SK-N-MC (cell line): ENCODE results near the gene HELZ.
"Not testable (repeated sequence)": the region's sequence is repeated elsewhere in the genome, so short reads cannot be mapped to it uniquely, and the experiment has no call there.

Source experiments
- DNase-seq: peaks from one replicate; pipeline ENCODE4 v3.0.0-alpha.2; 2011; ENCODE audit warnings: low read depth, low spot score
- H3K27ac ChIP-seq: fragments of 200-600 bp; sonication (generic); 2 replicates; pipeline ENCODE4 v1.5.1; 2016; ENCODE audit warnings: mixed run types
- H3K36me3 ChIP-seq: fragments of 200-600 bp; sonication (generic); 2 replicates; pipeline ENCODE4 v1.6.1; 2017; ENCODE audit warnings: antibody characterized with exemption, low read length, mixed read lengths; ENCODE audit not compliant: insufficient read depth
- H3K4me3 ChIP-seq: fragments of 200-600 bp; sonication (generic); 2 replicates; pipeline ENCODE4 v1.5.1; 2016
- H3K9ac ChIP-seq: fragments of 200-600 bp; sonication (generic); 2 replicates; pipeline ENCODE4 v1.8.0; 2017; ENCODE audit warnings: mixed run types, mixed read lengths; ENCODE audit not compliant: insufficient read length
- H3K9me3 ChIP-seq: fragments of 200-600 bp; sonication (generic); 2 replicates; pipeline ENCODE4 v1.6.1; 2017; ENCODE audit warnings: low read depth, mild to moderate bottlenecking, antibody characterized with exemption, low read length, moderate library complexity, mixed read lengths
- EZH2 ChIP-seq: fragments of 200-600 bp; sonication (generic); IDR thresholded peaks from one replicate; pipeline ENCODE4 v1.6.1; 2017; ENCODE audit warnings: antibody characterized with exemption
- FOXP2 ChIP-seq: optimal IDR thresholded peaks from 2 replicates; pipeline ENCODE3; 2011; ENCODE audit warnings: mild to moderate bottlenecking, moderate library complexity; ENCODE audit not compliant: insufficient read depth; ENCODE audit errors: extremely low read length, control extremely low read depth
- POLR2AphosphoS5 ChIP-seq: IDR thresholded peaks from 2 replicates; pipeline ENCODE4 v1.6.1; 2012; ENCODE audit warnings: mild to moderate bottlenecking, low read depth, low read length, borderline replicate concordance

HELZ gene

DNA sequence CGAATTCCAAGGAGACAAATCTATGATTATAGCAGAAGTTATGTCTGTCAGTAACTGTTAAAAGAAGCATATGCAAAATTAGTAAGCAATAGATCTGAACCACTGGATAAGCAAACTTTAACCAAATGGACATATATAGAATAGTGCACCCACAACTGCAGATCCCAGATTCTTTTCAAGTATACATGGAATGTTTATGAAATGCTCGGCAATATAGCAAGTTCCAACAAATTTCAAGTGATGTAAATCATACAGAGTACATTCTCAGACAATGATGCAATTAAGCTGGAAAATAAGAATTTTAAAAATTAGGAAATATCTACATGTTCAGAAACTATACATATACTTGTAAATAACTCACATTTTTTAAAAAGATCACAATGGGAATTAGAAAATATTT is 8.4 kb upstream of the HELZ start:
- peaks cover 10% of the 10 kb centered on the region for H3K9me3 ChIP-seq
- H3K9ac ChIP-seq: peak overlapping the region; percentile 46
- H3K4me3 ChIP-seq: no peak overlapping the region
- H3K27ac ChIP-seq: peak overlapping the region; percentile 83
- no peaks in the 10 kb centered on the region for H3K36me3 ChIP-seq
- no peak for DNase-seq
- no peak for TF ChIP-seq POLR2AphosphoS5
- TF ChIP-seq EZH2: no peak
- no peak for TF ChIP-seq FOXP2

- not testable (repeated sequence) for H3K27ac ChIP-seq, DNase-seq, H3K36me3 ChIP-seq, H3K9ac ChIP-seq, H3K9me3 ChIP-seq, H3K4me3 ChIP-seq
Measured at GRCh38 chr17:67251586-67251985, 6.6 kb upstream of the HELZ start.

- TF ChIP-seq EZH2 (no peak), POLR2AphosphoS5 (no peak), FOXP2 (no peak)
- no peaks in the 10 kb centered on the region for H3K9me3 ChIP-seq
- no peak overlapping the region for H3K4me3 ChIP-seq
- H3K27ac ChIP-seq: no peak overlapping the region
- H3K9ac ChIP-seq: no peak overlapping the region
- no peak for DNase-seq
- H3K36me3 ChIP-seq: peaks cover 3% of the 10 kb centered on the region; the same call in 1 of the 2 replicates
Measured at GRCh38 chr17:67248291-67248690, 3.3 kb upstream of the HELZ start.

GRCh38 chr17:67247416-67247900 is 2.5 kb upstream of the HELZ start:
- no peak for DNase-seq
- Histone ChIP-seq H3K27ac (no peak overlapping the region), H3K9ac (no peak overlapping the region), H3K36me3 (peaks cover 3% of the 10 kb centered on the region; the same call in 1 of the 2 replicates), H3K4me3 (no peak overlapping the region), H3K9me3 (no peaks in the 10 kb centered on the region)
- TF ChIP-seq POLR2AphosphoS5 (no peak), EZH2 (no peak), FOXP2 (no peak)

DNA sequence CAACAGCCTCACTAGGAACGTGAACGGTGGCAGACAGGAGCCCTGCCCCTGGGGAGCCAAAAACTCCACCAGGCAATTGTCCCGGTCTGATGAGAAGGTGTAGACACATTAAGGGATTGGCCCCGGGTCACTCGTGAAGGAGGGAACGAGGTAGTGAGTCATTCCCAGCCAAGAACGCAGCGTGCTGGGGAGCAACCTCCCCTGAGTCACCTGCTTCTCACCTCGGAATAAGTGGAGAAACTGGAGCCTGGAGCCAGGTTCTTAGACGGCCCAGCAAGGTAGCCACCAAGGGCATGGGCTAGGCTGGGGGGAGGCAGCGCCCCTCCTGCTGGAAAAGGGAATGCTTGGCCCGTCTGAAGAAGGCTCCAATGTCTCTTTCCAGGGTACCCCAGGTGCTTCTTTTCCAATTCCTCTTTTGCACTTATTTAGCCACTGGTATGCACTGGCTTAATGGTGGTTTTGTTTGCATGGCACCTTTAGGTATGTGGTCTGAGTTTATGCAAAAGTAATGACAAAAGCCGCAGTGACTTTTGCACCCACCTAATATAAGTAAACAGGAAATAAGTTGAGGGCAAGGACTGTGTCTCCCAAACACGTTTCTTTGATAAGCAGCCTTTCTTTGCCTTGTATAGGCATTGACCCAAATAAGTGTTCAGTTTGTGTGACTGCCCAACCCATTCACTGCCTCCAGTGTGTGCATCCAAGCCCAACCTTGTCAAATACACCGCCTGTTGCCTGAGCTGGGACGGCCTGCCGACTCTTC is 1.8 kb upstream of the HELZ start:
- Histone ChIP-seq H3K27ac (no peak overlapping the region), H3K9me3 (no peaks in the 10 kb centered on the region)

DNA sequence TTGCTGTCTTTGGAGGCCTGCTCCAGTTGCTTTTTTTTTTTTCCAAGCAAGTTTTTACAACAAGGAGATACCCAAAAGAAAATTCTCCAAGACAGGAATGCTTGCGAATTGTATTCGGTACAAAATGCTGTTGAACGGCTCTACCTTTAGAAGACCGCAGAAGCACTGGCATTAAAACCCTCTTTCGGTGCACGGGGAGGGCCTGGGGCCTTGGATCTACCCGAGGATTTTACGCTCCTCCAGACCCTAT is 1.3 kb upstream of the HELZ start:
- DNase-seq: no peak
- Histone ChIP-seq H3K36me3 (peaks cover 10% of the 10 kb centered on the region), H3K27ac (no peak overlapping the region), H3K4me3 (peak overlapping the region; percentile 97), H3K9me3 (no peaks in the 10 kb centered on the region), H3K9ac (peak overlapping the region; percentile 90)
- TF ChIP-seq POLR2AphosphoS5 (no peak), FOXP2 (no peak), EZH2 (no peak)

More for the DNA sequence above, 1.8 kb upstream of the HELZ start:
- no peak for DNase-seq
- Histone ChIP-seq H3K4me3 (peak overlapping the region; percentile 97), H3K9ac (no peak overlapping the region), H3K36me3 (peaks cover 5% of the 10 kb centered on the region)
- TF ChIP-seq FOXP2 (no peak), EZH2 (no peak), POLR2AphosphoS5 (no peak)

DNA sequence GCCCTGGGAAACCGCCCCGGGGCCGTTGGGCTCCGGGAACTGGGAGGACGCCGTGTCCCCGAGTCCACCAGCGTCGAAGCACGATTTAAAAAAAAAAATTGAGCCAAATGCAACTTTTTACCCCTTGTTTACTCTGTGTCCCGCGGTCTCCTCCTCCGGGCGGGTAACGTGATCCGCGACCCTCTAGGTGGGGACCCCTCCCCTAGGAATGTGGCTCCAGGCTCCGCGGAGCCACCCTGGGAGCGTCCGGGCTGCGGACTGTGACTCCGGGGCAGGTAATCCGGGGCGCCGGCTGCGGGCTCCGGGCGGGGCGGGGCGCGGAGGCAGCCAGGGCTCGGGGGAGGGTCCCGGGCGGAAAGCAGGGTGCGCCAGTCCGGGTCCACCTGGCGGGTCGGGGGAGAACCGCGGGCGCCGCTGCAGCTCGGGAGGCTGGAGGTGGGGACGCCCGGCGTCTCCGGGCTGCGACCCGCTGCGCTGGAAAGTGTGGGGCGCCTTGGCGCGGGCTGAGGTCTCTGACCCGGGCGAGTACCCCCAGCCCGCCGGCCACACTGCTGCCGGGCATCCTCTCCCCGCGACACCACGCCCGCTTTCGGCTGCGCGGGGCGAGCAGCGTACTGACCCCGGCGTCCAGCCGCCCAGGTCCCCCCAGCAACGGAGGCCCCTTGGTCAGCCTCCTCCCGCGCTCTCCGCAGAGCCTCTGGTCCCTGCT is 852 bp upstream of the HELZ start:
- TF ChIP-seq FOXP2: no peak
- TF ChIP-seq EZH2: no peak
- TF ChIP-seq POLR2AphosphoS5: no peak
- peaks cover 14% of the 10 kb centered on the region for H3K36me3 ChIP-seq
- H3K9me3 ChIP-seq: no peaks in the 10 kb centered on the region
- H3K27ac ChIP-seq: 0 out of 2 replicates have a peak overlapping the region, but pooled peaks have one; percentile 59
- H3K9ac ChIP-seq: peak overlapping the region; percentile 90
- H3K4me3 ChIP-seq: peak overlapping the region; percentile 97
- DNase-seq: no peak

DNA sequence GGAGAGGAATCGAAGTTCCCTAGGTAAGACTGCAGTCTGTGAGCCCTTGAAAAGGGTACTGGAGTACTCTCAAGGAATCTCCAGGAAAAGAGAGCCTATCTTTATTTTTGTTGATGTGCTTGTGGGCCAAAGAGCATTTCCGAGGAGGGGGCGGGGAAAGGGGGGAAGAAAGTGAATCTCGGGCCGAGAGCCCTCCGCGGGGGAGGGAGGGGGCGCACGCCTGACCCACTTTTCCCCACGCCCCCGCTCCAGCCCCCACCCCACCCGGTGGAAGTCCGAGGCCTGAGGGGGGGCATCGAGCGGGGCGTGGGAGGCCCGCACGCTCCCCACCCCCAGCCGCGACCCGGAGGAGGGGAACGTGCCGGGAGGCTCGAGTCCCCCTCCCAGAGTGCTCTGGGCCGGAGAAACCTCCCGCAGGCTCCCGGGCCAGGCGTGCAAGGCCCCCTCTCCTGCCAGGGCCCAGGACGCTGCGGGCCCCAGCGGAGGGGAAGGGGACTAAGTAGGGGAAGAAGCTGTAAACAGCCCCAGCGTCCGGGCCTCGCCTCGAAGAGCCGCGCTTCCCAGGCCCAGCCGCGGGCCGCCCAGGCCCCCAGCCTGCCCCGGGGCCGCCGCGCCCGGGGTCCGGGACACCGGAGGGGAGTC is 444 bp downstream of the HELZ start:
- TF ChIP-seq EZH2: no peak
- TF ChIP-seq POLR2AphosphoS5: no peak
- H3K27ac ChIP-seq: peak overlapping the region; percentile 59; the same call in 1 of the 2 replicates
- H3K9me3 ChIP-seq: no peaks in the 10 kb centered on the region
- peaks cover 26% of the 10 kb centered on the region for H3K36me3 ChIP-seq
- peak overlapping the region; percentile 90 for H3K9ac ChIP-seq
- peak overlapping the region; percentile 97 for H3K4me3 ChIP-seq
- DNase-seq: no peak
